Loucy (cell line): ENCODE measurements around the gene GEMIN8.

Experiments
- CTCF ChIP-seq: fragments of 200-600 bp; sonication (generic); conservative IDR thresholded peaks from 2 replicates; pipeline ENCODE4 v1.5.1; 2014; ENCODE audit warnings: mild to moderate bottlenecking, antibody characterized with exemption, low read length
- EZH2phosphoT487 ChIP-seq: fragments of 200-600 bp; IDR thresholded peaks from 2 replicates; pipeline ENCODE4 v1.6.1; 2018; ENCODE audit warnings: antibody characterized with exemption, mild to moderate bottlenecking, moderate library complexity, borderline replicate concordance

DNA sequence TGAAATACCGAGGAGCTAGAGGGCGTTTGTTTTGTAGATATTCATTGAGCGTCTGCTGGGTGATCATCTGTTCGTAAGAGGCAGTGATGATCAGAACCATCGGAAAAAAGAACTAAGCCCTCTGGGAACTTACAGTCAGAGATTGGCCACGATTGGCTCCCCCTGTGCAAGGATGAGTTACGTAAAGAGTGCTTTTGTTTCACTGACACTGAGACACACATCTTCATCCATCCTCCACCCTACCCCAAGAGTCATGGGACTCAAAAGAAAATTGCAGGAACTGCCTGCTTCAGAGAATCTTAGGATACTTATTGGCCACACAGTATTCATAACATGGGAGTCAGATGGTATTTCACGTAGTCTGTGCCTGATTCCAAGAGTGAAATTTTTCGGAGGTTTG lies 62.1 kb downstream of the GEMIN8 start:
- no peak for TF ChIP-seq CTCF
- no peak for TF ChIP-seq EZH2phosphoT487
